HepG2 (cell line): ENCODE measurements around the gene OSGIN1. TPM values are rescaled to one million over a fixed set of nuclear protein-coding genes. Genes with fewer than 3 reads are reported as not detected.

ENCODE experiments used
- ARID3A ChIP-seq: IDR thresholded peaks from 2 replicates; pipeline ENCODE4 v1.6.1; 2012; ENCODE audit warnings: low read depth, low read length, improper control_type of control experiment
- FOXJ3 ChIP-seq: sonication (generic); formaldehyde crosslinking; IDR thresholded peaks from 2 replicates; pipeline ENCODE4 v1.4.0; 2020; ENCODE audit warnings: missing genetic modification reagents, mild to moderate bottlenecking, borderline replicate concordance
- KDM6A ChIP-seq: IDR thresholded peaks from 2 replicates; pipeline ENCODE4 v1.6.1; 2016; ENCODE audit warnings: low read depth
- KMT2B ChIP-seq: IDR thresholded peaks from 2 replicates; pipeline ENCODE4 v1.6.1; 2016; ENCODE audit warnings: missing genetic modification reagents, missing compliant biosample characterization
- MTF1 ChIP-seq: sonication (generic); formaldehyde crosslinking; IDR thresholded peaks from 2 replicates; pipeline ENCODE4 v1.5.0; 2020; ENCODE audit warnings: missing genetic modification reagents
- NCOR1 ChIP-seq: fragments of 200-600 bp; sonication (generic); IDR thresholded peaks from 2 replicates; pipeline ENCODE4 v1.7.0; 2017; ENCODE audit warnings: antibody characterized with exemption, low read length, borderline replicate concordance
- PHF21A ChIP-seq: sonication (generic); formaldehyde crosslinking; IDR thresholded peaks from 2 replicates; pipeline ENCODE4 v1.5.0; 2020; ENCODE audit warnings: mild to moderate bottlenecking, missing genetic modification reagents
- SCMH1 ChIP-seq: sonication (generic); formaldehyde crosslinking; IDR thresholded peaks from 2 replicates; pipeline ENCODE4 v1.9.0; 2021; ENCODE audit warnings: missing genetic modification reagents, mild to moderate bottlenecking, borderline replicate concordance
- SNAPC2 ChIP-seq: sonication (generic); formaldehyde crosslinking; IDR thresholded peaks from 2 replicates; pipeline ENCODE4 v1.8.1; 2022; ENCODE audit warnings: mild to moderate bottlenecking, missing genetic modification reagents
- TEAD3 ChIP-seq: optimal IDR thresholded peaks from 2 replicates; pipeline ENCODE3; 2016; ENCODE audit warnings: borderline replicate concordance
- TFE3 ChIP-seq: IDR thresholded peaks from 2 replicates; pipeline ENCODE4 v1.6.1; 2016
- ZFP90 ChIP-seq: sonication (generic); formaldehyde crosslinking; IDR thresholded peaks from 2 replicates; pipeline ENCODE4 v1.8.0; 2022; ENCODE audit warnings: missing genetic modification reagents, mild to moderate bottlenecking, inconsistent platforms, borderline replicate concordance
- ZFYVE20 ChIP-seq: sonication (generic); formaldehyde crosslinking; IDR thresholded peaks from 2 replicates; pipeline ENCODE4 v1.8.0; 2023; ENCODE audit warnings: low read depth, mild to moderate bottlenecking, moderate library complexity, missing genetic modification reagents, borderline replicate concordance
- ZNF180 ChIP-seq: sonication (generic); formaldehyde crosslinking; IDR thresholded peaks from 2 replicates; pipeline ENCODE4 v1.4.0; 2020; ENCODE audit warnings: low read depth, missing genetic modification reagents, borderline replicate concordance
- ZNF484 ChIP-seq: sonication (generic); formaldehyde crosslinking; IDR thresholded peaks from 2 replicates; pipeline ENCODE4 v1.5.1; 2020; ENCODE audit warnings: mild to moderate bottlenecking, low read depth, missing genetic modification reagents, borderline replicate concordance
- ZNF563 ChIP-seq: sonication (generic); formaldehyde crosslinking; IDR thresholded peaks from 2 replicates; pipeline ENCODE4 v1.8.0; 2022; ENCODE audit warnings: mild to moderate bottlenecking, moderate library complexity, missing genetic modification reagents
- ZNF644 ChIP-seq: IDR thresholded peaks from 2 replicates; pipeline ENCODE4 v1.6.1; 2016; ENCODE audit warnings: low read depth
- ZNF7 ChIP-seq: IDR thresholded peaks from 2 replicates; pipeline ENCODE4 v1.6.1; 2016; ENCODE audit warnings: missing biosample characterization, missing genetic modification reagents
- ZNF768 ChIP-seq: sonication (generic); formaldehyde crosslinking; IDR thresholded peaks from 2 replicates; pipeline ENCODE4 v1.4.0; 2020; ENCODE audit warnings: missing genetic modification reagents
- ZNF790 ChIP-seq: sonication (generic); formaldehyde crosslinking; IDR thresholded peaks from 2 replicates; pipeline ENCODE4 v1.8.0; 2022; ENCODE audit warnings: missing genetic modification reagents, mild to moderate bottlenecking, borderline replicate concordance
- polyA plus RNA-seq, 8 experiments: library from polyadenylated mRNA; depleted of rRNA in 3 of 8; stranded (reverse) in 7 of 8; unstranded in 1 of 8; fragments of >200 nt; fragmentation: Illumina TruSeq in 4 of 8; extraction: Trizol in 4 of 8; gene quantifications; 2 replicates each; pipeline versions ENCODE4 v1.2.1 to v1.2.3, GENCODE V29; 2011 to 2016; ENCODE audit warnings: low read depth in 4 of 8, missing spikeins in 1 of 8, mixed read lengths in 1 of 8; ENCODE audit not compliant: insufficient read depth in 1 of 8
- total RNA-seq, 5 experiments: library from RNA; depleted of rRNA; stranded (reverse); fragments of >200 nt; fragmentation: Illumina TruSeq; extraction: Trizol; gene quantifications; 2 replicates each; pipeline ENCODE4 v1.2.3, GENCODE V29; 2016; ENCODE audit warnings: low read depth in 1 of 5
- TF ChIP-seq, protein P1 (sequence below): IDR thresholded peaks from 2 replicates; pipeline ENCODE4 v1.6.1; 2016; ENCODE audit warnings: missing compliant biosample characterization, missing genetic modification reagents, borderline replicate concordance
- TF ChIP-seq, protein P2 (sequence below): sonication (generic); formaldehyde crosslinking; IDR thresholded peaks from 2 replicates; pipeline ENCODE4 v1.9.0; 2021; ENCODE audit warnings: missing genetic modification reagents, mild to moderate bottlenecking, borderline replicate concordance
- TF ChIP-seq, protein P3 (sequence below): IDR thresholded peaks from 2 replicates; pipeline ENCODE4 v1.6.1; 2018; ENCODE audit warnings: missing genetic modification reagents, mild to moderate bottlenecking, missing compliant biosample characterization

OSGIN1 gene
- total and polyA plus RNA-seq, 2 of the 13 experiments (the other 11 are each of a cell fraction or from before 2014, with no cell fraction given) = 20.5 to 27.1 TPM

- TF ChIP-seq MTF1 = no peak
- 0 out of 2 replicates have a peak, but pooled peaks have one; percentile 50 for TF ChIP-seq SNAPC2 (CRISPR knock-in tag)
- peak; percentile 100 for TF ChIP-seq ZNF768 (CRISPR knock-in tag)
- TF ChIP-seq, protein P1, sequence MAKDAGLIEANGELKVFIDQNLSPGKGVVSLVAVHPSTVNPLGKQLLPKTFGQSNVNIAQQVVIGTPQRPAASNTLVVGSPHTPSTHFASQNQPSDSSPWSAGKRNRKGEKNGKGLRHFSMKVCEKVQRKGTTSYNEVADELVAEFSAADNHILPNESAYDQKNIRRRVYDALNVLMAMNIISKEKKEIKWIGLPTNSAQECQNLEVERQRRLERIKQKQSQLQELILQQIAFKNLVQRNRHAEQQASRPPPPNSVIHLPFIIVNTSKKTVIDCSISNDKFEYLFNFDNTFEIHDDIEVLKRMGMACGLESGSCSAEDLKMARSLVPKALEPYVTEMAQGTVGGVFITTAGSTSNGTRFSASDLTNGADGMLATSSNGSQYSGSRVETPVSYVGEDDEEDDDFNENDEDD = 0 out of 2 replicates have a peak, but pooled peaks have one; percentile 34
- TF ChIP-seq ZNF563 (CRISPR knock-in tag) = 0 out of 2 replicates have a peak, but pooled peaks have one; percentile 28
- TF ChIP-seq TFE3 (CRISPR knock-in tag) = peak; percentile 67; the same call in 1 of the 2 replicates
- TF ChIP-seq NCOR1 = peak; percentile 91; the same call in 1 of the 2 replicates
- peak; percentile 56; the same call in 1 of the 2 replicates for TF ChIP-seq PHF21A
- TF ChIP-seq ZFYVE20 (CRISPR knock-in tag) = no peak
- TF ChIP-seq, protein P2, sequence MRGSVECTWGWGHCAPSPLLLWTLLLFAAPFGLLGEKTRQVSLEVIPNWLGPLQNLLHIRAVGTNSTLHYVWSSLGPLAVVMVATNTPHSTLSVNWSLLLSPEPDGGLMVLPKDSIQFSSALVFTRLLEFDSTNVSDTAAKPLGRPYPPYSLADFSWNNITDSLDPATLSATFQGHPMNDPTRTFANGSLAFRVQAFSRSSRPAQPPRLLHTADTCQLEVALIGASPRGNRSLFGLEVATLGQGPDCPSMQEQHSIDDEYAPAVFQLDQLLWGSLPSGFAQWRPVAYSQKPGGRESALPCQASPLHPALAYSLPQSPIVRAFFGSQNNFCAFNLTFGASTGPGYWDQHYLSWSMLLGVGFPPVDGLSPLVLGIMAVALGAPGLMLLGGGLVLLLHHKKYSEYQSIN = no peak
- TF ChIP-seq KMT2B (CRISPR knock-in tag) = 0 out of 2 replicates have a peak, but pooled peaks have one; percentile 31
- peak; percentile 32; the same call in 1 of the 2 replicates for TF ChIP-seq FOXJ3 (CRISPR knock-in tag)
- TF ChIP-seq TEAD3 (CRISPR knock-in tag) = peak; percentile 79
- no peak for TF ChIP-seq ZNF484 (CRISPR knock-in tag)
- peak; percentile 66 for TF ChIP-seq KDM6A (CRISPR knock-in tag)
- peak; percentile 58; the same call in 1 of the 2 replicates for TF ChIP-seq ZNF644
- TF ChIP-seq SCMH1 (CRISPR knock-in tag) = no peak
- TF ChIP-seq ZNF7 (CRISPR knock-in tag) = peak; percentile 100
- no peak for TF ChIP-seq ARID3A
- TF ChIP-seq ZNF790 (CRISPR knock-in tag) = no peak
- no peak for TF ChIP-seq ZNF180
- no peak for TF ChIP-seq ZFP90 (CRISPR knock-in tag)
- TF ChIP-seq, protein P3, sequence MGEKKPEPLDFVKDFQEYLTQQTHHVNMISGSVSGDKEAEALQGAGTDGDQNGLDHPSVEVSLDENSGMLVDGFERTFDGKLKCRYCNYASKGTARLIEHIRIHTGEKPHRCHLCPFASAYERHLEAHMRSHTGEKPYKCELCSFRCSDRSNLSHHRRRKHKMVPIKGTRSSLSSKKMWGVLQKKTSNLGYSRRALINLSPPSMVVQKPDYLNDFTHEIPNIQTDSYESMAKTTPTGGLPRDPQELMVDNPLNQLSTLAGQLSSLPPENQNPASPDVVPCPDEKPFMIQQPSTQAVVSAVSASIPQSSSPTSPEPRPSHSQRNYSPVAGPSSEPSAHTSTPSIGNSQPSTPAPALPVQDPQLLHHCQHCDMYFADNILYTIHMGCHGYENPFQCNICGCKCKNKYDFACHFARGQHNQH (CRISPR knock-in tag) = 0 out of 2 replicates have a peak, but pooled peaks have one; percentile 47
Observed at GRCh38 chr16:83948914-83949723, 3.9 kb upstream of the OSGIN1 start (continued).
